HepG2 (cell line): ENCODE data around the gene PPP4C. TPM values are rescaled to one million over a fixed set of nuclear protein-coding genes. Genes with fewer than 3 reads are reported as not detected.

Source experiments
- CBX5 ChIP-seq: sonication (generic); formaldehyde crosslinking; IDR thresholded peaks from 2 replicates; pipeline ENCODE4 v1.4.0; 2020; ENCODE audit warnings: missing genetic modification reagents, borderline replicate concordance
- CENPT ChIP-seq: sonication (generic); formaldehyde crosslinking; IDR thresholded peaks from 2 replicates; pipeline ENCODE4 v1.8.0; 2022; ENCODE audit warnings: low read depth, mild to moderate bottlenecking, moderate library complexity, missing genetic modification reagents
- ELF4 ChIP-seq: sonication (generic); formaldehyde crosslinking; IDR thresholded peaks from 2 replicates; pipeline ENCODE4 v1.5.0; 2020; ENCODE audit warnings: missing genetic modification reagents, mild to moderate bottlenecking, moderate library complexity, borderline replicate concordance
- KDM5A ChIP-seq: fragments of 200-600 bp; sonication (generic); IDR thresholded peaks from 2 replicates; pipeline ENCODE4 v1.7.0; 2018; ENCODE audit warnings: antibody characterized with exemption, mild to moderate bottlenecking, low read length, borderline replicate concordance
- PBX3 ChIP-seq: sonication (generic); formaldehyde crosslinking; IDR thresholded peaks from 2 replicates; pipeline ENCODE4 v1.8.1; 2023; ENCODE audit warnings: missing genetic modification reagents, inconsistent platforms, borderline replicate concordance
- POLR2A ChIP-seq, 2 experiments: IDR thresholded peaks; 2 replicates each; pipeline ENCODE4 v1.6.1; 2011; ENCODE audit warnings: low read depth in 2 of 2, low read length in 2 of 2, mild to moderate bottlenecking in 1 of 2, moderate library complexity in 1 of 2; ENCODE audit not compliant: insufficient read depth in 1 of 2
- SAP130 ChIP-seq: IDR thresholded peaks from 2 replicates; pipeline ENCODE4 v1.6.1; 2016; ENCODE audit warnings: low read depth
- TFAP4 ChIP-seq: sonication (generic); IDR thresholded peaks from 2 replicates; pipeline ENCODE4 v1.6.1; 2016; ENCODE audit warnings: low read depth, borderline replicate concordance
- ZBTB42 ChIP-seq: sonication (generic); formaldehyde crosslinking; IDR thresholded peaks from 2 replicates; pipeline ENCODE4 v1.5.0; 2020; ENCODE audit warnings: mild to moderate bottlenecking, missing genetic modification reagents
- ZNF589 ChIP-seq: sonication (generic); formaldehyde crosslinking; conservative IDR thresholded peaks from 2 replicates; pipeline ENCODE4 v1.8.0; 2022; ENCODE audit warnings: mild to moderate bottlenecking, moderate library complexity, missing genetic modification reagents
- ZNF614 ChIP-seq: IDR thresholded peaks from 2 replicates; pipeline ENCODE4 v1.6.1; 2018; ENCODE audit warnings: missing biosample characterization, missing genetic modification reagents, inconsistent platforms, borderline replicate concordance
- ZNF616 ChIP-seq: sonication (generic); formaldehyde crosslinking; IDR thresholded peaks from 2 replicates; pipeline ENCODE4 v1.5.0; 2020; ENCODE audit warnings: low read depth, mild to moderate bottlenecking, missing genetic modification reagents
- ZNF639 ChIP-seq: conservative IDR thresholded peaks from 2 replicates; pipeline ENCODE4 v1.6.1; 2018; ENCODE audit warnings: missing genetic modification reagents
- ZNF747 ChIP-seq: sonication (generic); formaldehyde crosslinking; IDR thresholded peaks from 2 replicates; pipeline ENCODE4 v1.8.1; 2023; ENCODE audit warnings: missing genetic modification reagents, mild to moderate bottlenecking, borderline replicate concordance
- ZNF773 ChIP-seq: sonication (generic); formaldehyde crosslinking; IDR thresholded peaks from 2 replicates; pipeline ENCODE4 v1.4.0; 2020; ENCODE audit warnings: missing genetic modification reagents, borderline replicate concordance
- ZNF776 ChIP-seq: sonication (generic); formaldehyde crosslinking; IDR thresholded peaks from 2 replicates; pipeline ENCODE4 v1.4.0; 2020; ENCODE audit warnings: mild to moderate bottlenecking, missing genetic modification reagents
- polyA plus RNA-seq, 8 experiments: library from polyadenylated mRNA; depleted of rRNA in 3 of 8; stranded (reverse) in 7 of 8; unstranded in 1 of 8; fragments of >200 nt; fragmentation: Illumina TruSeq in 4 of 8; extraction: Trizol in 4 of 8; gene quantifications; 2 replicates each; pipeline versions ENCODE4 v1.2.1 to v1.2.3, GENCODE V29; 2011 to 2016; ENCODE audit warnings: low read depth in 4 of 8, missing spikeins in 1 of 8, mixed read lengths in 1 of 8; ENCODE audit not compliant: insufficient read depth in 1 of 8
- total RNA-seq, 5 experiments: library from RNA; depleted of rRNA; stranded (reverse); fragments of >200 nt; fragmentation: Illumina TruSeq; extraction: Trizol; gene quantifications; 2 replicates each; pipeline ENCODE4 v1.2.3, GENCODE V29; 2016; ENCODE audit warnings: low read depth in 1 of 5
- TF ChIP-seq, protein P1 (sequence below): sonication (generic); formaldehyde crosslinking; IDR thresholded peaks from 2 replicates; pipeline ENCODE4 v1.8.0; 2022; ENCODE audit warnings: mild to moderate bottlenecking, missing genetic modification reagents, borderline replicate concordance
- TF ChIP-seq, protein P2 (sequence below): sonication (generic); formaldehyde crosslinking; IDR thresholded peaks from 2 replicates; pipeline ENCODE4 v1.5.0; 2020; ENCODE audit warnings: missing genetic modification reagents
- TF ChIP-seq, protein P3 (sequence below): sonication (generic); formaldehyde crosslinking; IDR thresholded peaks from 2 replicates; pipeline ENCODE4 v1.5.0; 2020; ENCODE audit warnings: mild to moderate bottlenecking, missing genetic modification reagents

PPP4C gene
- total and polyA plus RNA-seq, 2 of the 13 experiments (the other 11 are each of a cell fraction or from before 2014, with no cell fraction given) = 176 to 220 TPM

GRCh38 chr16:30075503-30076275 lies at the start of gene PPP4C (continued):
- TF ChIP-seq PBX3 (0 out of 2 replicates have a peak, but pooled peaks have one; percentile 5), ZBTB42 (CRISPR knock-in tag) (peak; percentile 34; the same call in 1 of the 2 replicates), KDM5A (peak; percentile 86), ZNF773 (CRISPR knock-in tag) (0 out of 2 replicates have a peak, but pooled peaks have one; percentile 21), ZNF639 (CRISPR knock-in tag) (no peak; the same call in 1 of the 2 replicates), CBX5 (CRISPR knock-in tag) (peak; percentile 24; the same call in 1 of the 2 replicates), ELF4 (CRISPR knock-in tag) (peak; percentile 98), SAP130 (peak; percentile 93), CENPT (CRISPR knock-in tag) (0 out of 2 replicates have a peak, but pooled peaks have one; percentile 34), TFAP4 (peak; percentile 37; the same call in 1 of the 2 replicates), POLR2A (IDR thresholded peaks at IDR 0.05; ENCODE audit: insufficient read depth in 1 of 2, low read depth in 2 of 2, low read length in 2 of 2) (peak; percentile 94 to 97), ZNF747 (CRISPR knock-in tag) (no peak; the same call in 1 of the 2 replicates), ZNF614 (CRISPR knock-in tag) (peak; percentile 16; the same call in 1 of the 2 replicates), ZNF776 (peak; percentile 39; the same call in 1 of the 2 replicates), ZNF616 (CRISPR knock-in tag) (peak; percentile 34; the same call in 1 of the 2 replicates), ZNF589 (CRISPR knock-in tag) (no peak)
- TF ChIP-seq, protein P1, sequence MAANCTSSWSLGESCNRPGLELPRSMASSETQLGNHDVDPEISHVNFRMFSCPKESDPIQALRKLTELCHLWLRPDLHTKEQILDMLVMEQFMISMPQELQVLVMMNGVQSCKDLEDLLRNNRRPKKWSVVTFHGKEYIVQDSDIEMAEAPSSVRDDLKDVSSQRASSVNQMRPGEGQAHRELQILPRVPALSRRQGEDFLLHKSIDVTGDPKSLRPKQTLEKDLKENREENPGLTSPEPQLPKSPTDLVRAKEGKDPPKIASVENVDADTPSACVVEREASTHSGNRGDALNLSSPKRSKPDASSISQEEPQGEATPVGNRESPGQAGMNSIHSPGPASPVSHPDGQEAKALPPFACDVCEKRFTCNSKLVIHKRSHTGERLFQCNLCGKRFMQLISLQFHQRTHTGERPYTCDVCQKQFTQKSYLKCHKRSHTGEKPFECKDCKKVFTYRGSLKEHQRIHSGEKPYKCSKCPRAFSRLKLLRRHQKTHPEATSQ (CRISPR knock-in tag) = peak; percentile 85; the same call in 1 of the 2 replicates
- TF ChIP-seq, protein P2, sequence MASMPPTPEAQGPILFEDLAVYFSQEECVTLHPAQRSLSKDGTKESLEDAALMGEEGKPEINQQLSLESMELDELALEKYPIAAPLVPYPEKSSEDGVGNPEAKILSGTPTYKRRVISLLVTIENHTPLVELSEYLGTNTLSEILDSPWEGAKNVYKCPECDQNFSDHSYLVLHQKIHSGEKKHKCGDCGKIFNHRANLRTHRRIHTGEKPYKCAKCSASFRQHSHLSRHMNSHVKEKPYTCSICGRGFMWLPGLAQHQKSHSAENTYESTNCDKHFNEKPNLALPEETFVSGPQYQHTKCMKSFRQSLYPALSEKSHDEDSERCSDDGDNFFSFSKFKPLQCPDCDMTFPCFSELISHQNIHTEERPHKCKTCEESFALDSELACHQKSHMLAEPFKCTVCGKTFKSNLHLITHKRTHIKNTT (CRISPR knock-in tag) = no peak
- TF ChIP-seq, protein P3, sequence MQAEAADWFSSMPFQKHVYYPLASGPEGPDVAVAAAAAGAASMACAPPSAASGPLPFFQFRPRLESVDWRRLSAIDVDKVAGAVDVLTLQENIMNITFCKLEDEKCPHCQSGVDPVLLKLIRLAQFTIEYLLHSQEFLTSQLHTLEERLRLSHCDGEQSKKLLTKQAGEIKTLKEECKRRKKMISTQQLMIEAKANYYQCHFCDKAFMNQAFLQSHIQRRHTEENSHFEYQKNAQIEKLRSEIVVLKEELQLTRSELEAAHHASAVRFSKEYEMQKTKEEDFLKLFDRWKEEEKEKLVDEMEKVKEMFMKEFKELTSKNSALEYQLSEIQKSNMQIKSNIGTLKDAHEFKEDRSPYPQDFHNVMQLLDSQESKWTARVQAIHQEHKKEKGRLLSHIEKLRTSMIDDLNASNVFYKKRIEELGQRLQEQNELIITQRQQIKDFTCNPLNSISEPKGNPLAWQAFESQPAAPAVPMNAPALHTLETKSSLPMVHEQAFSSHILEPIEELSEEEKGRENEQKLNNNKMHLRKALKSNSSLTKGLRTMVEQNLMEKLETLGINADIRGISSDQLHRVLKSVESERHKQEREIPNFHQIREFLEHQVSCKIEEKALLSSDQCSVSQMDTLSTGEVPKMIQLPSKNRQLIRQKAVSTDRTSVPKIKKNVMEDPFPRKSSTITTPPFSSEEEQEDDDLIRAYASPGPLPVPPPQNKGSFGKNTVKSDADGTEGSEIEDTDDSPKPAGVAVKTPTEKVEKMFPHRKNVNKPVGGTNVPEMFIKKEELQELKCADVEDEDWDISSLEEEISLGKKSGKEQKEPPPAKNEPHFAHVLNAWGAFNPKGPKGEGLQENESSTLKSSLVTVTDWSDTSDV (CRISPR knock-in tag) = 0 out of 2 replicates have a peak, but pooled peaks have one; percentile 21
